Smooth muscle cell (in vitro differentiated cells): ENCODE data around the gene TFRC. TPM values are rescaled to one million over a fixed set of nuclear protein-coding genes. Genes with fewer than 3 reads are reported as not detected.

Experiments used
- DNase-seq: peaks from one replicate; lab custom pipeline; 2025; ENCODE audit not compliant: unreplicated experiment; lab: John Stamatoyannopoulos, UW
- H2AFZ ChIP-seq: fragments of 200-600 bp; sonication (generic); 2 replicates; pipeline ENCODE4 v1.6.0; 2016; ENCODE audit warnings: antibody characterized with exemption, low read depth, mild to moderate bottlenecking
- H3F3A ChIP-seq: fragments of 200-600 bp; sonication (generic); 2 replicates; pipeline ENCODE4 v1.6.0; 2017; ENCODE audit warnings: antibody characterized with exemption, low read depth
- H3K27ac ChIP-seq: fragments of 200-600 bp; sonication (generic); 2 replicates; pipeline ENCODE4 v1.5.1; 2016; ENCODE audit warnings: low read depth, mild to moderate bottlenecking
- H3K27me3 ChIP-seq: fragments of 200-600 bp; sonication (generic); 2 replicates; pipeline ENCODE4 v1.6.1; 2016; ENCODE audit warnings: low read depth, mild to moderate bottlenecking
- H3K36me3 ChIP-seq: fragments of 200-600 bp; sonication (generic); 2 replicates; pipeline ENCODE4 v1.5.1; 2016; ENCODE audit warnings: low read depth
- H3K4me1 ChIP-seq: fragments of 200-600 bp; sonication (generic); 2 replicates; pipeline ENCODE4 v1.5.1; 2016; ENCODE audit warnings: low read depth
- H3K4me2 ChIP-seq: fragments of 200-600 bp; sonication (generic); 2 replicates; pipeline ENCODE4 v1.6.0; 2016; ENCODE audit warnings: mild to moderate bottlenecking
- H3K4me3 ChIP-seq: fragments of 200-600 bp; sonication (generic); 2 replicates; pipeline ENCODE4 v1.5.1; 2016; ENCODE audit warnings: mild to moderate bottlenecking
- H3K79me2 ChIP-seq: fragments of 200-600 bp; sonication (generic); 2 replicates; pipeline ENCODE4 v1.6.0; 2016; ENCODE audit warnings: low read depth, mild to moderate bottlenecking
- H3K9ac ChIP-seq: fragments of 200-600 bp; sonication (generic); 2 replicates; pipeline ENCODE4 v1.6.0; 2016; ENCODE audit warnings: low read depth
- H3K9me3 ChIP-seq: fragments of 200-600 bp; sonication (generic); replicated peaks from 2 replicates; pipeline ENCODE4 v1.5.1; 2016; ENCODE audit warnings: low read depth
- H4K20me1 ChIP-seq: fragments of 200-600 bp; sonication (generic); 2 replicates; pipeline ENCODE4 v1.6.0; 2016; ENCODE audit warnings: low read depth
- WGBS: methylation state at CpG from one replicate; pipeline ENCODE4 v1.1.7; 2016; ENCODE audit warnings: low lambda C conversion rate; 5-methylcytosine and 5-hydroxymethylcytosine counted together
- polyA plus RNA-seq: library from polyadenylated mRNA; unstranded; fragments of >200 nt; fragmentation: Nextera tagmentation; extraction: Ambion mirVana; gene quantifications from 2 replicates; pipeline ENCODE4 v1.2.1, GENCODE V29; 2016
- total RNA-seq: library from RNA; depleted of rRNA; stranded (reverse); fragments of >200 nt; gene quantifications from 2 replicates; pipeline ENCODE4 v1.2.3, GENCODE V29; 2014
- TF ChIP-seq, protein P1 (sequence below): fragments of 200-600 bp; sonication (generic); IDR thresholded peaks from 2 replicates; pipeline ENCODE4 v1.5.1; 2017; ENCODE audit warnings: borderline replicate concordance, mild to moderate bottlenecking, antibody characterized with exemption; ENCODE audit not compliant: insufficient read depth, poor library complexity, severe bottlenecking

TFRC gene
- total and polyA plus RNA-seq, 2 experiments from 2014 or later, result 22.1 to 39.0 TPM

DNA sequence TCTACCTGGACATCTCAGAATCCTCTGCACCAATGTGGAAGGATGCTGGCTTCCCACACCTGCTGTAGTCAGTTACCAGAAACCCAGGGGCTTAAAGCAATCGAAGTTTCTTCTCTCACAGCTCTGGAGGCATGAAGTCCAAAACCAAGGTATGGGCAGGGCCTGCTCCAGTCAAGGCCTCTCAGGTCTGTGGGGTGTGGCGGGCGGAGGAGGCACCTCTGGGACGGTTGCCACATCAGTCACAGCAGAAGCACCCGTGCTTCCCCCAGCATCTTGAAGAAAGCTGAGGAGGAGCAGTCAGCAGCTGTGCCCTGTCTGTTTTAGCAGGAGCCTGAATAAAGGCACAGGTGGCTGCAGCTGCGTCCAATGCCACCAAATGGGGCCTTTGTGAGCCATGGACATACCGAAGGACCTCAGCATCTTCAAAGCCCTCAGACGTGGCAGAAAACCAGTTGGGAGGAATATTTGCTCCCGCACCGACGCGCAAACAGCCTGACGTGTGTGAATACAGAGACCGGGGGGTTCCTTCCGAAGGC lies 68.9 kb downstream of the TFRC start:
- Histone ChIP-seq H3K4me1 (no peaks in the 10 kb centered on the region), H4K20me1 (no peaks in the 10 kb centered on the region), H3K27ac (no peak overlapping the region), H3F3A (no peaks in the 10 kb centered on the region), H3K4me2 (no peak overlapping the region), H3K36me3 (no peaks in the 10 kb centered on the region), H3K9me3 (no peaks in the 10 kb centered on the region), H2AFZ (no peak overlapping the region), H3K79me2 (no peaks in the 10 kb centered on the region), H3K4me3 (no peak overlapping the region), H3K9ac (no peak overlapping the region), H3K27me3 (peaks cover 4% of the 10 kb centered on the region)
- 89% methylated on average over 15 of the region's 15 CpGs for WGBS
- TF ChIP-seq, protein P1, sequence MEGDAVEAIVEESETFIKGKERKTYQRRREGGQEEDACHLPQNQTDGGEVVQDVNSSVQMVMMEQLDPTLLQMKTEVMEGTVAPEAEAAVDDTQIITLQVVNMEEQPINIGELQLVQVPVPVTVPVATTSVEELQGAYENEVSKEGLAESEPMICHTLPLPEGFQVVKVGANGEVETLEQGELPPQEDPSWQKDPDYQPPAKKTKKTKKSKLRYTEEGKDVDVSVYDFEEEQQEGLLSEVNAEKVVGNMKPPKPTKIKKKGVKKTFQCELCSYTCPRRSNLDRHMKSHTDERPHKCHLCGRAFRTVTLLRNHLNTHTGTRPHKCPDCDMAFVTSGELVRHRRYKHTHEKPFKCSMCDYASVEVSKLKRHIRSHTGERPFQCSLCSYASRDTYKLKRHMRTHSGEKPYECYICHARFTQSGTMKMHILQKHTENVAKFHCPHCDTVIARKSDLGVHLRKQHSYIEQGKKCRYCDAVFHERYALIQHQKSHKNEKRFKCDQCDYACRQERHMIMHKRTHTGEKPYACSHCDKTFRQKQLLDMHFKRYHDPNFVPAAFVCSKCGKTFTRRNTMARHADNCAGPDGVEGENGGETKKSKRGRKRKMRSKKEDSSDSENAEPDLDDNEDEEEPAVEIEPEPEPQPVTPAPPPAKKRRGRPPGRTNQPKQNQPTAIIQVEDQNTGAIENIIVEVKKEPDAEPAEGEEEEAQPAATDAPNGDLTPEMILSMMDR, result no peak
- no peak for DNase-seq

DNA sequence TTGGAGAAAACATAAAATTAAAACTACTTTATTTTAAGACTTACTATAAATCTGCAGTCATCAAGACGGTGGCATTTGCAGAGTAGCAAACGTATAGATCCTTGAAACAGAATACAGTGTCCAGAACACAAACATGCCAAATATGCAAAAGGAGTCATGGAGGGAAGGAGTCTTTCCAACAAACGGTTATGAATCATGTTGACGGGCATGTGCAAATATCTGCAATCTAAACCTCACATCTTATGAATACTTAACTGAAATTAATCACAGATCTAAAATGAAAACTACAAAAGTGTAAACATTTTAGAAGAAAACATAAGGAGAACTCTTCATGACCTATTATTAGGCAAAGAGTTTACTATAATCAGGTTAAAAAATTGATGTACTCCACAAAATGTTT lies 69.4 kb downstream of the TFRC start:
- no peak overlapping the region for H3K9ac ChIP-seq

DNA sequence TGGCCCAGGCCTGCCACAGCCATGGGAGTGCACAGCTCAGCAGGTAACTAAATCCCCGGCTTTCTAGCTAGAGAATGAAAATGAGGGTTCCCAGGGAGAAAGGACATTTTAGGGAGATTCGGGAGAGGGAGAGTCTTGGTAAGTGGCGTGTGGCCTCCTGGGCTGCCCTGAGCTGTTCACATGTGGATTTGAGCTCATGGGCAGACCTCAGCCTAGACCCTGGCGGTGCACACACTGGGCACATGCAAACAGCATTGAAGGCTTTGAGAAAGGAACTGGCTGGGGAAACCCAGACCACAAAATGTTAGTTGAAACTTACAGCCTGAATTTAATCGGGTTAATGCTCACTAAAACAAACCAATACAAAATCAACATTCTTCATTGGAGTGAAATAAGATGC lies 72.4 kb downstream of the TFRC start:
- 82% methylated on average over 5 of the region's 5 CpGs for WGBS
- no peak overlapping the region for H3K4me2 ChIP-seq

More for the DNA sequence above, 69.4 kb downstream of the TFRC start:
- Histone ChIP-seq H3K79me2 (no peaks in the 10 kb centered on the region), H3K9me3 (no peaks in the 10 kb centered on the region), H3F3A (no peaks in the 10 kb centered on the region), H4K20me1 (no peaks in the 10 kb centered on the region), H3K4me3 (no peak overlapping the region), H3K36me3 (no peaks in the 10 kb centered on the region), H2AFZ (no peak overlapping the region), H3K27ac (no peak overlapping the region), H3K4me2 (no peak overlapping the region), H3K4me1 (no peaks in the 10 kb centered on the region), H3K27me3 (peaks cover 4% of the 10 kb centered on the region)
- WGBS, result 79% methylated on average over 4 of the region's 4 CpGs
- DNase-seq, result no peak
- TF ChIP-seq, protein P1, result no peak

More for the DNA sequence above, 72.4 kb downstream of the TFRC start:
- Histone ChIP-seq H2AFZ (no peak overlapping the region), H3K4me3 (no peak overlapping the region), H3K9me3 (no peaks in the 10 kb centered on the region), H4K20me1 (no peaks in the 10 kb centered on the region), H3K36me3 (no peaks in the 10 kb centered on the region), H3K79me2 (no peaks in the 10 kb centered on the region), H3K4me1 (no peaks in the 10 kb centered on the region), H3K27ac (no peak overlapping the region), H3F3A (no peaks in the 10 kb centered on the region), H3K27me3 (peaks cover 4% of the 10 kb centered on the region), H3K9ac (no peak overlapping the region)
- TF ChIP-seq, protein P1, result no peak
- no peak for DNase-seq
